GM12872 (cell line): ENCODE measurements around the gene CAPZB.

Experiments
- CTCF ChIP-seq: IDR thresholded peaks from 3 replicates; pipeline ENCODE4 v1.5.1; 2011; ENCODE audit warnings: low read depth, mild to moderate bottlenecking, low read length, moderate library complexity; ENCODE audit not compliant: insufficient read depth

Gene CAPZB

GRCh38 chr1:19311503-19311930 lies 173.8 kb downstream of the CAPZB start:
- no peak for TF ChIP-seq CTCF

GRCh38 chr1:19310720-19311502 lies 174.4 kb downstream of the CAPZB start:
- TF ChIP-seq CTCF = no peak

- no peak for TF ChIP-seq CTCF
These were observed 175.3 kb downstream of the CAPZB start for GRCh38 chr1:19310061-19310460.

GRCh38 chr1:19309123-19309813 lies 176.1 kb downstream of the CAPZB start:
- no peak for TF ChIP-seq CTCF

GRCh38 chr1:19308509-19308907 lies 176.8 kb downstream of the CAPZB start:
- TF ChIP-seq CTCF = no peak

GRCh38 chr1:19307794-19308508 lies 177.4 kb downstream of the CAPZB start:
- TF ChIP-seq CTCF = no peak

- no peak for TF ChIP-seq CTCF
These were observed 178.4 kb downstream of the CAPZB start for GRCh38 chr1:19306941-19307340.
